NCI-H1417 treated with DMSO at 0.1 percent for 48 hours (cell line): ENCODE measurements around the gene CRIM1.

Source experiments
- DNase-seq: peaks from one replicate; lab custom pipeline; 2025; lab: John Stamatoyannopoulos, UW

CRIM1 gene

GRCh38 chr2:36482576-36483214, 127.1 kb downstream of the CRIM1 start:
- no peak for DNase-seq

GRCh38 chr2:36483290-36483689, 127.7 kb downstream of the CRIM1 start:
- DNase-seq, result no peak

GRCh38 chr2:36484454-36484853, 128.9 kb downstream of the CRIM1 start:
- DNase-seq, result no peak

GRCh38 chr2:36485521-36485920, 129.9 kb downstream of the CRIM1 start:
- DNase-seq, result no peak

DNA sequence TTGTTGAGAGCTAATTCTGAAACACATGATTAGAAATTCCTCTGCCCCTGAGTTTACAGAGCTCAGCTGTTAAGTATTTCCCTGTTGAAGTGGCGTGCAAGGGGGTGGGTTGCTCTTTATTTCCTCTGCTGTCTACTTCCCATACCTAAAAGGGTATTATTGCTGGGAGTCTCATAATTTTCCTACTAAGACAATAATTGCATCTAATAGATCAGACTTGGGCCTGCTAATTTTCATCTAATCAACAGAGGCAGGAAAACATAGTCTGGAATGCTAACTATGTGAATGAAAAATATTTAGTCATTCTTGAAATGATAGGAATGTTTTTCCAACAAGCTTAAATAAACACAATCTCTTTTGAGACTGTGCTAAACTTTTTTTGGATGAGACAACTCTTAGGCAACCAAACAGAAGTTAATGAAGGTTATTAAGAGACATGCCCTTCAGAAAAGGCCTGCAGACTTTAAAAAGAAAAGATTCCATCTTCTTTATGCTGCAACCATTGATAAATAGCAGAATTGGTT, 131.0 kb downstream of the CRIM1 start:
- no peak for DNase-seq

DNA sequence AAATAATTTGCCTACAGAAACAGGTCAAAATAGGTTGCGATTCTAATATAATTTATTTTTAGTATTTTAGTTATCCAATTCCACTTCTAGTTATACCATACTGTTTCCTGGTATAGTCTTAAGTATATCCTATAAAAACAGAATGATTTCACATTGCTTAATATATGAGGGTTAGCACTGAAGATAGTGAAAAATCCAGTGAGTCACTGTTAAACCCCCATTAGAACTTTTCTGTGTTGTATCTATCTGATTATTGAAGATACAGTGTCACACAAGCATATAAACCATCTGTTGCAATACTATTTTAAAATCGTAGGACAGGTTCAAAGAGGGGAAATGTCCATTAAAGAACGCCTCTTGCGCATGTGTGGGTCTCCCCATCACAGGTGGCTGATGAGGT, 132.4 kb downstream of the CRIM1 start:
- DNase-seq, result no peak

GRCh38 chr2:36489281-36489680, 133.7 kb downstream of the CRIM1 start:
- no peak for DNase-seq

- DNase-seq, result no peak
These were observed 135.2 kb downstream of the CRIM1 start for GRCh38 chr2:36490749-36491148.

GRCh38 chr2:36492216-36492945, 136.8 kb downstream of the CRIM1 start:
- DNase-seq, result no peak

- no peak for DNase-seq
These were observed 137.7 kb downstream of the CRIM1 start for GRCh38 chr2:36493306-36493705.

DNA sequence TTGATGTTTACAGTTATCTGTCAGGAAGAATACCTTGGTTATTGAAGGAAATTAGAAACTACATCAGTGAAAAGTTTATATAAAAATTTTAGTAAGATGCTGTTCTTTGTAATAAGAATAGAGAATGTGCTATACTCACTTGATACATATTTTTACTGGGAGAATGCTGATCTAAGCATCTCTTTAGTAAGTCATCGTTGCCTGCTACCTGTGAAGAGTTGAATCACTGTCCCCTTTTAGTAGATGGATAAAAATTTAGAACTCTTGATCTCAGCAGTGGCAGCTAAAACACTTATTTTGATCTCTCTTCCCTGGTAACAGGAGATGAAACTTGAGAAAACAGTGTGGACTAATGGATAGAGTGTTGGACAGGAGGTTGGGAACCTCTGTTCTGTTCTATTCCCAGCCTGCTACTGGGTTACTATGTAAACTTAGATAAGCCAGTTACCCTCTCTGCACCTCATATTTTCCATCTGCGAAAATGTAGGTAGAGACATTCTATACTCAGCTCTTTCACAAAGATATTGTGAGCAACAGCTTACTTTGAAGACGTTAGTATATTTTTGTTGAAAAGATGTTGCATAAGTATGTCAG, 142.1 kb downstream of the CRIM1 start:
- no peak for DNase-seq

DNA sequence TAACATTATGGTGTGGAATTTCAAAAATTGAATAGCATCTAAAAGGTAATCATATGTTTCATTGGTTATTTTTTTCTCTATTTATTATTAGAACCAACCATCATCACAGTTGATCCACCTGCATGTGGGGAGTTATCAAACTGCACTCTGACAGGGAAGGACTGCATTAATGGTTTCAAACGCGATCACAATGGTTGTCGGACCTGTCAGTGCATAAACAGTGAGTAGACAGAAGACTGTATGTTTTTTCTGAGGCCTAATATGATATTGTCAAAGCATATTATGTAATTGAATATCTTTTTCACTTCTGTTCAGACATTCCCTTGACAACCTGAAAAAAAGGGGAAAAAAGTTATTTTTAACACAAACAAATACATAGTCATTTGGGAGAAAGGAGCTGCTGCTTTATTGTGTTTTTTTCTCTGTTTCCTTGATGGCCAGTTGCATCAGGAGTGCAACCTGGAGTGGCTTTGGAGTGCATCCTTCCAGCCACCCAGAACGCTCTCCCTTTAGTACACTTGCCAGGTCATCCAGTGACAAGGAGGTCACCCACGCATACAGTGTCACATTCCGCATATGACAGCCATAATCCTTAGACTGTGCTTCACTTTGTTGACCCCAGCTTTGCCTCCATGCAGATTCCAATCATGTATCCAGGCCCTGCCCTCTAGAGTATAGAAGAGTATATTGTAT, 143.7 kb downstream of the CRIM1 start:
- DNase-seq, result no peak

GRCh38 chr2:36500072-36500471, 144.5 kb downstream of the CRIM1 start:
- no peak for DNase-seq

GRCh38 chr2:36502081-36502480, 146.5 kb downstream of the CRIM1 start:
- no peak for DNase-seq

- peak; percentile 12 for DNase-seq
These were observed 151.8 kb downstream of the CRIM1 start for GRCh38 chr2:36507408-36507812.

DNA sequence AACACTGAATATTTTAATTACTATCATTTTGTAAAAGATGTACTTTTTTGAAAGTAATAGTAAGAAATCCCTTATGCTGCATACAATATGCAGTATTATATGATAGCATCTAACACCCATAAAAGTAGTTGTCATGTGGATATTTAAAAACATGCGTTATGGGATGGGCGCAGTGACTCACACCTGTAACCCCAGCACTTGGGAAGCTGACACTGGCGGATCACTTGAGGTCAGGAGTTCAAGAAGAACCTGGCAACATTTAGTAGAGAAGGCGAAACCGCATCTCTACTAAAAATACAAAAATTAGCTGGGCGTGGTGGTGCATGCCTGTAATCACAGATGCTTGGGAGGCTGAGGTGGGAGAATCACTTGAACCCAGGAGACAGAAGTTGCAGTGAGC, 153.5 kb downstream of the CRIM1 start:
- DNase-seq, result no peak

- DNase-seq, result no peak
These were observed 156.5 kb downstream of the CRIM1 start for GRCh38 chr2:36511858-36512603.

GRCh38 chr2:36512705-36513104, 157.1 kb downstream of the CRIM1 start:
- no peak for DNase-seq

- no peak for DNase-seq
These were observed 158.1 kb downstream of the CRIM1 start for GRCh38 chr2:36513661-36514060.

- DNase-seq, result no peak
These were observed 160.0 kb downstream of the CRIM1 start for GRCh38 chr2:36515538-36515937.

DNA sequence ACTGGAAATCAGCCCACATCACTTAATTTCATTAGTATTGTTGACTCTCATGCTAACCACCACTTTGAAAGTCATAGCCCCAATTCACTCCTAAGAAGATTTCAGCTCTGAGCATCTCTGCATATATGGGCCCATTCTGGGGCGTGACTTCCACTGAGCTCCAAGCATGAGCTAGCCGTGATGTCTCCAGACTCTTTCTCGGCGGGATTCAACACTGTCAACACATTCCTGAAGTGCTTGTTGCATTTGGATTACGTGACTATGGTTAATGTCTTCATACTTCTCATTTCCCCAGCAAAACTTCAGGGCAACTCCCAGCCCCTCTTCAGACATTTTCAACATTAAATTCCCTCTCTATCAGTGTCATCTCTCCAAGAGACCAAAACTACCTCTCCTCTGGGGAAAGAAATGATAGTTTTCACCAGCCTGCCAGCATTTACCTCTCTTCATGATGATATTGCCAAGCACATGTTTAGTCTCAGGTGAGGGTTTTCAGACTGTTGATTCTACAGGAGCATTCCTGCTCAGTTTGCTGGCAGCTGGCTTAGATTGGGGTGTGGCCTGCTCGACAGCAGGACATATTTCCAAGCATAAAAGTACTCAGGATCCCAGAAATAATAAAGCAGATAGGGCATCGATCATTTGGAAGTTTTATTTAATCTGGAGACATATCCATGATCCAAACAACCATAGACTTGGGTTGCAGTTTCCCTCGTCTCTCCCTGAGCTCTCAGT, 160.7 kb downstream of the CRIM1 start:
- DNase-seq, result no peak
